Activated T-cell treated with anti-CD3 and anti-CD28 coated beads, Interleukin-2, amount 50 U/mL, for 4 hours (primary cell): ENCODE measurements around the gene FBXL7. TPM values are rescaled to one million over a fixed set of nuclear protein-coding genes. Genes with fewer than 3 reads are reported as not detected.

Source experiments
- ATAC-seq, 2 donors: fragments of 200-7000 bp; cut with Tn5 transposase; one replicate each; pipeline ENCODE4 v1.10.0; 2021
- DNase-seq: peaks from one replicate; pipeline ENCODE4 v3.0.0-alpha.2; 2020
- H3K27me3 Mint-ChIP-seq: one replicate; pipeline ENCODE4 v1.8.0; 2021; ENCODE audit warnings: low read depth, mixed read lengths
- H3K36me3 Mint-ChIP-seq: one replicate; pipeline ENCODE4 v1.8.0; 2022; ENCODE audit warnings: mixed read lengths; ENCODE audit not compliant: insufficient read depth
- H3K4me1 Mint-ChIP-seq: one replicate; pipeline ENCODE4 v1.8.0; 2021; ENCODE audit warnings: low read depth, mixed read lengths
- H3K4me3 Mint-ChIP-seq: one replicate; pipeline ENCODE4 v1.8.0; 2021; ENCODE audit warnings: mild to moderate bottlenecking, moderate library complexity, mixed read lengths
- H3K9me3 Mint-ChIP-seq: one replicate; pipeline ENCODE4 v1.8.0; 2021; ENCODE audit warnings: mixed read lengths
- total RNA-seq, 3 donors: library from RNA; stranded (reverse); gene quantifications; one replicate each; pipeline ENCODE4 v1.2.1, GENCODE V29; 2021

Gene FBXL7
- total RNA-seq, 3 donors from 2014 or later = not detected

DNA sequence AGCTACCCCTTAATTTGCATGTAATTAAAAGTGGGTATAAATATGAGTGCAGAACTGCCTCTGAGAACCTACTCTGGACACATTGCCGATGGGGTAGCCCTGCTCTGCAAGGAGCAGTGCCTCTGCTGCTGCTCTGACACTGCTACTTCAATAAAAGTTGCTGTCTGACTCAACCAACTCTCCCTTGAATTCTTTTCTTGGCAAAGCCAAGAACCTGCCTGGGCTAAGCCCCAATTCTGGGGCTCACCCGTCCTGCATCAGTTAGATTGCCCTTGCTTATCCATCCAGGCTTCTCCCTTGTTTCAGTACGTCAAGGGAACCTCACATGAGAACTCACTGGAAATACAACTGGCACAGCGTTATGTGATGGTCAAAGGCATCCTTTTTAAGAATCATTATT is 44.1 kb downstream of the FBXL7 start:
- ATAC-seq (no peak), DNase-seq (no peak)
- Mint-ChIP-seq H3K27me3 (no peaks in the 10 kb centered on the region), H3K4me3 (no peak overlapping the region), H3K36me3 (no peaks in the 10 kb centered on the region), H3K4me1 (no peaks in the 10 kb centered on the region), H3K9me3 (peaks cover 6% of the 10 kb centered on the region)

DNA sequence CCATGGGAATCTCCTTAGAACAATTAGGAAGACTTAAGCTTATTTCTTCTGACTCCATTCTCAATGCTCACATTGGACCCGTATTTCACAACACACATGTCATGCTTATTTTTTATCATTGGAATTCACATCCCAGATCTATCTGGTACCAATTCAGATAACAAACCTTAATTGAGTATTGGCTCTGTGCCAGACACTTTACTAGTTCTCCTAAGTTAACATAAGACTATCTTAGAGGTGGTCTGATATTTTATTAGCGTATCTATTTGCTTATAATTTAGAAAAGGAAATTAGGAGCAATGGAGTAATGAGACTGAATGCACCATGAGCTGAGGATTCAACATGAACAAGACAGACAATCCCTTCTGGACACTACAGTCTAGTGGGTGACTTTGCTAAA is 45.1 kb downstream of the FBXL7 start:
- H3K4me3 Mint-ChIP-seq = no peak overlapping the region
- H3K4me1 Mint-ChIP-seq = no peaks in the 10 kb centered on the region
- peaks cover 6% of the 10 kb centered on the region for H3K9me3 Mint-ChIP-seq
- DNase-seq (no peak), ATAC-seq (no peak)
- H3K27me3 Mint-ChIP-seq = no peaks in the 10 kb centered on the region
- no peaks in the 10 kb centered on the region for H3K36me3 Mint-ChIP-seq

DNA sequence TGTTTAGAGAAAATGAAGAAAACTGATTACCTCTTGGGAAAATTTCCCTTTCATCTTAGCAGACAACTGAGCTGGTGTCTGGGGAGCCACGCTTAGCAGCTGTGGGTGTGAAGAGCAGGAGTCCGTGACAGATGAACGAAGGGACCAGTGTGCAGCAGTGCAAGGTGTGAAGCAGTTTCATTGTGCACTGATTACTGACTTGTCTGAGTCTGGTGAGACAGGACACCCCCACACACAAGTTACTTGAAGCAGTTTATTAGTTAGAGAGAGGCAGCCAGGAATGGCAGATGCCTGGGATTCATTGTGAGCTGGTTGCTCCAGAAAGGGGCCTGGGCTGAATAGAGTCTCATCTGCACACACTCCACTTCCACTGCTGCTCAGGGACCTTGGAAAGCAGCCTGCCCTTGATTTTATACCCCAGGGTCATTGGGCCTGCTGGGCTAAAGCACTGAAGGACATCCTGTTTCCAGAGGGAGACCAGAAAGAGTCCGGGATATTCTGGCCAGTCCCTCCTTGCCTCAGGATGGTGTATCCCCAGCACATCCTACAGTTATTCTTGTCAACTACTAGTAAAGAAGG is 47.4 kb downstream of the FBXL7 start:
- Mint-ChIP-seq H3K36me3 (no peaks in the 10 kb centered on the region), H3K4me1 (no peaks in the 10 kb centered on the region), H3K4me3 (no peak overlapping the region), H3K9me3 (peaks cover 9% of the 10 kb centered on the region), H3K27me3 (no peaks in the 10 kb centered on the region)
- ATAC-seq (no peak), DNase-seq (no peak)

GRCh38 chr5:15549961-15550360 is 50.0 kb downstream of the FBXL7 start:
- Mint-ChIP-seq H3K4me3 (no peak overlapping the region), H3K27me3 (no peaks in the 10 kb centered on the region), H3K4me1 (no peaks in the 10 kb centered on the region), H3K36me3 (no peaks in the 10 kb centered on the region), H3K9me3 (peaks cover 5% of the 10 kb centered on the region)
- no peak for DNase-seq
- ATAC-seq = no peak

GRCh38 chr5:15550502-15551112 is 50.6 kb downstream of the FBXL7 start:
- H3K9me3 Mint-ChIP-seq = peaks cover 5% of the 10 kb centered on the region
- DNase-seq (no peak), ATAC-seq (no peak)
- no peak overlapping the region for H3K4me3 Mint-ChIP-seq
- no peaks in the 10 kb centered on the region for H3K4me1 Mint-ChIP-seq
- H3K36me3 Mint-ChIP-seq = no peaks in the 10 kb centered on the region
- H3K27me3 Mint-ChIP-seq = no peaks in the 10 kb centered on the region

- ATAC-seq (no peak), DNase-seq (no peak)
- H3K4me3 Mint-ChIP-seq = no peak overlapping the region
- H3K36me3 Mint-ChIP-seq = no peaks in the 10 kb centered on the region
- no peaks in the 10 kb centered on the region for H3K4me1 Mint-ChIP-seq
- peaks cover 5% of the 10 kb centered on the region for H3K9me3 Mint-ChIP-seq
- H3K27me3 Mint-ChIP-seq = no peaks in the 10 kb centered on the region
Observed at GRCh38 chr5:15551113-15551504, 51.1 kb downstream of the FBXL7 start.

DNA sequence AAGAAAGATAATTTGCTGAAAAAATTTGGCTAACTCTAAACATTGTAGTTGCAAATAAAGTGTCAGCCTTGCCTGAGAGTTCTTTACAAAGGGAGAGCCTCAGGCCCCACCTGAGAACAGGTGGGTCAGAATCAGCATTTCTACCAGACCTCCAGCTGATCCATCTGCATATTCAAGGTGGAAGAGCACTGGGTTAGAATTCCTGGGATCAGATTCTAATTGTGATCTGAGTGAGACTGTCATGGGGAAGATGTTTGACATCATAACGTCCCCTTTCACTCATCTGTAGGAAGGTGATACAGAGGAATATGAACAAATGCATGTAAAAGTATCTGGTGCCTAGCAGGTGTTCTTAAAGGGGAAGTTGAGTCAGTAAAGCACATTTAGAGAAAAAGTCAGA is 54.6 kb downstream of the FBXL7 start:
- no peaks in the 10 kb centered on the region for H3K4me1 Mint-ChIP-seq
- H3K4me3 Mint-ChIP-seq = no peak overlapping the region
- H3K9me3 Mint-ChIP-seq = peaks cover 9% of the 10 kb centered on the region
- H3K27me3 Mint-ChIP-seq = no peaks in the 10 kb centered on the region
- H3K36me3 Mint-ChIP-seq = no peaks in the 10 kb centered on the region
- ATAC-seq (no peak), DNase-seq (no peak)

GRCh38 chr5:15555176-15555575 is 55.2 kb downstream of the FBXL7 start:
- Mint-ChIP-seq H3K9me3 (peaks cover 9% of the 10 kb centered on the region), H3K36me3 (no peaks in the 10 kb centered on the region), H3K4me3 (no peak overlapping the region), H3K4me1 (no peaks in the 10 kb centered on the region), H3K27me3 (no peaks in the 10 kb centered on the region)
- no peak for DNase-seq
- no peak for ATAC-seq

GRCh38 chr5:15558240-15558639 is 58.3 kb downstream of the FBXL7 start:
- Mint-ChIP-seq H3K4me3 (no peak overlapping the region), H3K9me3 (peaks cover 8% of the 10 kb centered on the region), H3K27me3 (no peaks in the 10 kb centered on the region), H3K36me3 (no peaks in the 10 kb centered on the region), H3K4me1 (no peaks in the 10 kb centered on the region)
- DNase-seq (no peak), ATAC-seq (no peak)

DNA sequence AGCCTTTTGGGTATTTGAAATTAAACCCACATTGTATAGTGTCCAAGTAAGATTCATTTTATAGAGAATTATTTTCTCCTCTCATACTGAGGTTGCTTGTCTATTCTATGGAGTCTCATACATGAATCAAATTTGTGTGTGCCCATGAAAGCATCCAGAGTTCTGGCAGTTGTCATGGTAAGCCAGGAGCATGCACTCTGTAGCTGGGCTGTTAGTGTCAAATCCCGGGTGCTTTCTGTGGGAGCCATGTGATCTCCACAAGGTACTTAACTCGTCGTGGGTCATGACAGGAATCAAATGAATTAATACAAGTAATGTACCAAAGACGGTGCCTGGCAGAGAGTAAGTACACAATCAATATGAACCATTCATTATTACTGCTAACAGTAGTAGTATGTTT is 58.7 kb downstream of the FBXL7 start:
- H3K27me3 Mint-ChIP-seq = no peaks in the 10 kb centered on the region
- no peak overlapping the region for H3K4me3 Mint-ChIP-seq
- peaks cover 8% of the 10 kb centered on the region for H3K9me3 Mint-ChIP-seq
- no peaks in the 10 kb centered on the region for H3K4me1 Mint-ChIP-seq
- H3K36me3 Mint-ChIP-seq = no peaks in the 10 kb centered on the region
- DNase-seq (no peak), ATAC-seq (no peak)

GRCh38 chr5:15560421-15560820 is 60.4 kb downstream of the FBXL7 start:
- ATAC-seq = no peak
- H3K27me3 Mint-ChIP-seq = no peaks in the 10 kb centered on the region
- H3K4me3 Mint-ChIP-seq = no peak overlapping the region
- H3K36me3 Mint-ChIP-seq = no peaks in the 10 kb centered on the region
- H3K9me3 Mint-ChIP-seq = peaks cover 8% of the 10 kb centered on the region
- no peaks in the 10 kb centered on the region for H3K4me1 Mint-ChIP-seq
- DNase-seq = no peak

- no peaks in the 10 kb centered on the region for H3K27me3 Mint-ChIP-seq
- H3K4me1 Mint-ChIP-seq = no peaks in the 10 kb centered on the region
- peaks cover 4% of the 10 kb centered on the region for H3K9me3 Mint-ChIP-seq
- no peak overlapping the region for H3K4me3 Mint-ChIP-seq
- DNase-seq (no peak), ATAC-seq (no peak)
- no peaks in the 10 kb centered on the region for H3K36me3 Mint-ChIP-seq
Observed at GRCh38 chr5:15564523-15564922, 64.5 kb downstream of the FBXL7 start.

DNA sequence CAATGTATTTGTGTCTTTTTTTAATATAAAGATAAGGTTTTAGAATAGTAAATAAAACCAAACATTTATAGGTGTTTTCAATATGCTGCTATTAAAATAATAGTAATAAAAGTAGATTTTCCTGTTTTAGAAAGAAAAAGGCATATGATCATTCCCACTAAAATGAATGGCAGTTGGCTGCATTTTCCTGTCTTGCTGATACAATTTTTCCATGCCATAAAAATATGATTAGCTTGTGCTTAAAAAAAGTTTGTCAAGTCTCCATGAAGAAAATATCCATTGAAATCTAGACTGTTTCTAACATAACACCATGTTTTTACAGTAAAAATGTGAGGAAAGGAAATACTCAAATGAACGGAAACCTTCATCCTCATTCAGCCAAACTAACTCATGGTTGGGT is 65.0 kb downstream of the FBXL7 start:
- H3K27me3 Mint-ChIP-seq = no peaks in the 10 kb centered on the region
- no peak overlapping the region for H3K4me3 Mint-ChIP-seq
- DNase-seq (no peak), ATAC-seq (no peak)
- H3K9me3 Mint-ChIP-seq = peaks cover 4% of the 10 kb centered on the region
- no peaks in the 10 kb centered on the region for H3K36me3 Mint-ChIP-seq
- no peaks in the 10 kb centered on the region for H3K4me1 Mint-ChIP-seq

GRCh38 chr5:15566306-15566705 is 66.3 kb downstream of the FBXL7 start:
- Mint-ChIP-seq H3K9me3 (peaks cover 9% of the 10 kb centered on the region), H3K4me1 (no peaks in the 10 kb centered on the region), H3K4me3 (no peak overlapping the region), H3K27me3 (no peaks in the 10 kb centered on the region), H3K36me3 (no peaks in the 10 kb centered on the region)
- DNase-seq (no peak), ATAC-seq (no peak)

GRCh38 chr5:15566789-15567188 is 66.8 kb downstream of the FBXL7 start:
- ATAC-seq (no peak), DNase-seq (no peak)
- no peak overlapping the region for H3K4me3 Mint-ChIP-seq
- no peaks in the 10 kb centered on the region for H3K27me3 Mint-ChIP-seq
- no peaks in the 10 kb centered on the region for H3K4me1 Mint-ChIP-seq
- peaks cover 9% of the 10 kb centered on the region for H3K9me3 Mint-ChIP-seq
- no peaks in the 10 kb centered on the region for H3K36me3 Mint-ChIP-seq
